Thyroid gland (tissue), 4 donors: Measurements from ENCODE around the gene KIRREL3. TPM values are rescaled to one million over a fixed set of nuclear protein-coding genes. Genes with fewer than 3 reads are reported as not detected.

Source experiments
- DNase-seq, 2 donors: peaks; one replicate each; pipeline ENCODE4 v3.0.0-alpha.2; 2019
- H3K27ac ChIP-seq, 3 donors: fragments of 200-600 bp; sonication (generic); 1 replicate in 2 of 3; 2 replicates in 1 of 3; pipeline ENCODE4 v1.5.1; 2016 to 2019; ENCODE audit warnings: mild to moderate bottlenecking in 1 of 3, moderate library complexity in 1 of 3
- H3K27me3 ChIP-seq: fragments of 200-600 bp; sonication (generic); one replicate; pipeline ENCODE4 v1.5.1; 2019
- H3K36me3 ChIP-seq, 2 donors: fragments of 200-600 bp; sonication (generic); one replicate each; pipeline ENCODE4 v1.5.1; 2016 to 2019
- H3K4me1 ChIP-seq, 2 donors: fragments of 200-600 bp; sonication (generic); one replicate each; pipeline ENCODE4 v1.5.1; 2017 to 2019
- H3K4me3 ChIP-seq, 3 donors: fragments of 200-600 bp; sonication (generic); replicated peaks in 1 of 3; 1 replicate in 2 of 3; 2 replicates in 1 of 3; pipeline ENCODE4 v1.5.1; 2016; ENCODE audit warnings: mild to moderate bottlenecking in 1 of 3
- H3K9me3 ChIP-seq: fragments of 200-600 bp; sonication (generic); one replicate; pipeline ENCODE4 v1.5.1; 2017
- POLR2A ChIP-seq, 2 donors: fragments of 450-650 bp; IDR thresholded peaks; one replicate each; pipeline ENCODE4 v1.6.1; 2017; ENCODE audit warnings: antibody characterized with exemption in 2 of 2, mild to moderate bottlenecking in 2 of 2, moderate library complexity in 1 of 2
- WGBS, 2 donors: methylation state at CpG; one replicate each; pipeline ENCODE4 v1.1.5; 2017; 5-methylcytosine and 5-hydroxymethylcytosine counted together
- intact Hi-C: fragments of 100-400 bp; cut with DNase I; formaldehyde crosslinking; loops from one replicate; pipeline ENCODE4 v1.15.1; 2023
- total RNA-seq, 4 donors: library from RNA; depleted of rRNA; stranded (reverse); fragments of >200 nt; gene quantifications; one replicate each; pipeline ENCODE4 v1.2.3, GENCODE V29; 2016
- TF ChIP-seq, protein P1 (sequence below), 6 experiments: fragments of 200-600 bp in 3 of 6; fragments of 450-650 bp in 3 of 6; sonication (generic) in 3 of 6; IDR thresholded peaks; one replicate each; pipeline ENCODE4 v1.5.1; 2016 to 2019; ENCODE audit warnings: antibody characterized with exemption in 6 of 6, mild to moderate bottlenecking in 2 of 6, inconsistent platforms in 1 of 6, moderate library complexity in 1 of 6

Gene KIRREL3
- total RNA-seq, 4 donors from 2014 or later, result 0.78 TPM; not detected in 3

DNA sequence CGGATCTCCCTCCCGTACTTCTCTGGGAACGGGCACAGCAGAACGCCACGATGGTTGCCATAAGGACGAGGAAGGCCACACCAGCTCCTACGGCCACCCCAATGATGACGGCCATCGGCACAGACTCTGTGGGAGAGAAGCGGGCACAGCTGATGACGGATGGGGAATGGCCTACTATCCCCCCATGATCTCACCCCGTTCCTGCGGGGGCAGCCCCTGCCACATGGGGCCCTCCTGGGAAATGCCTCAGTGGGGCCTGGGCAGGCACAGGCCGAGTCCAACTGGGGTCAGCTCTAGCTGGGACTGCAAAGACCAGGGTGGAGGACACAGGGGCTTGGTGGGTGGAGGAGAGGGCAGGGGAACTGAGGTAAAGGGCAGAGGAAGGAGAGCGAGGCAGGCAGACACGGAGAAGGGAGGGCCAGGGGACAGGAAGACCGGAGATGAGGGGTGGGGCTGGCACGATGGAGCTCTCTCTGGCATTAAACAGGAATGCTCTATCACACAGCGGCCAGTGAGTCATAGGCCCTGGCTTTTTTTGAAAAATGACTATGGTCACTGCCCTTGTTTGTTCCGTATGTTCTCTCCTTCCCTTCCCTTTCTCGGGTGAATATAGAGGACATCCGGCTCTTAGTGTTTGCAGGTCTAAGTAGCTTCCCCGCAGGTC lies 569.0 kb downstream of the KIRREL3 start:
- peak in 1 of 2 donors; percentile 11 for DNase-seq

DNA sequence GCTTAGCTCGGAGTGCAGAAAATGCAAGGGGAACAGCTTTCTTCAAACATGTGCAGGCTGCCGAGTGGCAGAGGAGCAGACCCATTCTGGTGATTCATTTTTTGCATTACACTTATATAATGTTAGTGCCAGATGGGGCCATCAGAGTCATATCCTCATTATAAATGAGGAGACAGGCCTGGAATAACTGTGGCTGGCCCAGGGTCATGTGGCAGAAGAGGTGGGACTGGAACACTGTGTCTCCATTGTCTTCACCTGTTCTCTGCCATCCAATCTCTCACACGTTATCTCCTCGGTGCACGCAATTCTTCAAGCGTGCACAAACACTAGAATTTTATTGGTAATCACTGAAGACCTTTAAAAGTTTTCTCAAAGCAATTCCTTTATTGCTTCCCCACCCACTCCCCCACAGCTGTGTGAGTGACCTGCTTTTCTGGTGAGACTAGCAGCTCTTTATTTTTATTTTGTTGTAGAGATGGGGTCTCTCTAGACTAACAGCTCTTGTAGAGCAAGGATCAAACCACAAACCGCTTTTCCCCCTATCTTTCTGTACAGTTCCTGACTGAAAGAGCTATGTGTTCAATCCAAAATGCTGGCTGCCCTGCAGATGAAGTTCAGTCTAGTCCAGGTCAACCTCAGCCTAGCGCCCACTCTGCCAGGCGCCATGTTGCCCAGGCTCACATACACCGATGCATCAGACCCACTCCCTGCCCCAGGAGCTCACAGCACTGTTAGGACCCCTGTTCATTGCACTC lies 569.8 kb downstream of the KIRREL3 start:
- no peak for TF ChIP-seq POLR2A (IDR thresholded peaks at IDR 0.05)
- TF ChIP-seq, protein P1, sequence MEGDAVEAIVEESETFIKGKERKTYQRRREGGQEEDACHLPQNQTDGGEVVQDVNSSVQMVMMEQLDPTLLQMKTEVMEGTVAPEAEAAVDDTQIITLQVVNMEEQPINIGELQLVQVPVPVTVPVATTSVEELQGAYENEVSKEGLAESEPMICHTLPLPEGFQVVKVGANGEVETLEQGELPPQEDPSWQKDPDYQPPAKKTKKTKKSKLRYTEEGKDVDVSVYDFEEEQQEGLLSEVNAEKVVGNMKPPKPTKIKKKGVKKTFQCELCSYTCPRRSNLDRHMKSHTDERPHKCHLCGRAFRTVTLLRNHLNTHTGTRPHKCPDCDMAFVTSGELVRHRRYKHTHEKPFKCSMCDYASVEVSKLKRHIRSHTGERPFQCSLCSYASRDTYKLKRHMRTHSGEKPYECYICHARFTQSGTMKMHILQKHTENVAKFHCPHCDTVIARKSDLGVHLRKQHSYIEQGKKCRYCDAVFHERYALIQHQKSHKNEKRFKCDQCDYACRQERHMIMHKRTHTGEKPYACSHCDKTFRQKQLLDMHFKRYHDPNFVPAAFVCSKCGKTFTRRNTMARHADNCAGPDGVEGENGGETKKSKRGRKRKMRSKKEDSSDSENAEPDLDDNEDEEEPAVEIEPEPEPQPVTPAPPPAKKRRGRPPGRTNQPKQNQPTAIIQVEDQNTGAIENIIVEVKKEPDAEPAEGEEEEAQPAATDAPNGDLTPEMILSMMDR (IDR thresholded peaks at IDR 0.05), result no peak
- no peak for DNase-seq
- intact Hi-C loops, result no loop called here
- no peaks in the 10 kb centered on the region for H3K36me3 ChIP-seq
- H3K4me3 ChIP-seq, result no peak overlapping the region
- no peaks in the 10 kb centered on the region for H3K27me3 ChIP-seq
- peak overlapping the region in 1 of 3 donors; percentile 63 for H3K27ac ChIP-seq
- H3K4me1 ChIP-seq, result peaks cover 0 to 8% of the 10 kb centered on the region in 2 donors
- 89 to 93% methylated on average over 10 of the region's 10 CpGs for WGBS, 2 donors
- no peaks in the 10 kb centered on the region for H3K9me3 ChIP-seq

More for the DNA sequence above, 569.0 kb downstream of the KIRREL3 start:
- Histone ChIP-seq H3K4me1 (peaks cover 0 to 8% of the 10 kb centered on the region in 2 donors), H3K9me3 (no peaks in the 10 kb centered on the region), H3K36me3 (no peaks in the 10 kb centered on the region), H3K27me3 (no peaks in the 10 kb centered on the region), H3K27ac (peak overlapping the region in 2 of 3 donors; percentile 38 to 63), H3K4me3 (no peak overlapping the region)
- 85 to 88% methylated on average over 23 of the region's 23 CpGs for WGBS, 2 donors
- TF ChIP-seq POLR2A (IDR thresholded peaks at IDR 0.05), result no peak
- intact Hi-C loops, result no loop called here

DNA sequence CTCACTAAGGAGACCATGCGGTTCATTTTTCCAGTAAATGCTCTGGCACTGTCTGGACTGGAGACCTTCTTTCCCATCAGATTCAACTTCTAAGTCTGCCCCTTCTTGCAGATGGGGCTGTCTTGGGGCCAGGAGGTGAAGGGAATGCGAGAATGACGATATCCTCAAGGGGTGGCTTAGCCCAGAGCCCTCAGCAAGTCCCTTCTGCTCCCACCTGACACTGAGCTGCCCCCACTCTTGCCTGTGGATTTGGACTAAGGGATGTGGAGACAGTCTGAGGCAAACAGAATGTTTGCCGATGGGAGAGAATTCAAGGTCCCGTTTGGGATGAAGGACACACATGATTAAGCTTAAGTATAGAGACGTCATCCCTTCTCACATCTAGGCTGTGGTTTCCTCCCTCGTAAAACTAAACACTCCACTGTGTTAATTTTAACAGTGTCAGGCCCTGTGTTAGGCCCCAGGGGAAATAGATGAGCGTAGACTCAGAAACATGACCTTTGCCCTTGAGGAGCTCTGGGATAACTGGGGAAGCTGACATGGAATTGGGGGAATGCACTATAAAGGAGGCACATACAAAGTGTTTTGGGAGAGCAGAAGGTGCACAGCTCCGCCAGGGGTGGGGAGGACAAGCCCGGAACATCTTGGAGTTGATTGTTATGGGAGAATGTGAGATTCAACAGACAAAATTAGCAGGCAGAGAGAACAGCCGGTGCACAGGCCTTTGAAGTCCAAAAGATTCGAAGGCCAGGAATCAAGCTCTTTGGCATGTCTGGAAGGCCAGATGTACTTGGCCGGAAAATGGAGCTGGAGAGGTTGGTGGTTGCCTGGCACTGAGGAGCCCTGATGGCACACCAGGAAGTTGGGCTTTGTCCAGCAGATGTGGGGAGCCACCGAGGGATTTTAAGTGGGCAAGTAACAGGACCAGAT lies 573.5 kb downstream of the KIRREL3 start:
- H3K27me3 ChIP-seq, result no peaks in the 10 kb centered on the region
- no peak for TF ChIP-seq POLR2A (IDR thresholded peaks at IDR 0.05)
- intact Hi-C loops, result no loop called here
- peaks cover 0 to 3% of the 10 kb centered on the region in 2 donors for H3K4me1 ChIP-seq
- no peak overlapping the region for H3K27ac ChIP-seq
- WGBS, 2 donors, result 73 to 78% methylated on average over 14 of the region's 14 CpGs
- no peaks in the 10 kb centered on the region for H3K36me3 ChIP-seq
- no peaks in the 10 kb centered on the region for H3K9me3 ChIP-seq
- no peak overlapping the region for H3K4me3 ChIP-seq
- DNase-seq, result no peak

DNA sequence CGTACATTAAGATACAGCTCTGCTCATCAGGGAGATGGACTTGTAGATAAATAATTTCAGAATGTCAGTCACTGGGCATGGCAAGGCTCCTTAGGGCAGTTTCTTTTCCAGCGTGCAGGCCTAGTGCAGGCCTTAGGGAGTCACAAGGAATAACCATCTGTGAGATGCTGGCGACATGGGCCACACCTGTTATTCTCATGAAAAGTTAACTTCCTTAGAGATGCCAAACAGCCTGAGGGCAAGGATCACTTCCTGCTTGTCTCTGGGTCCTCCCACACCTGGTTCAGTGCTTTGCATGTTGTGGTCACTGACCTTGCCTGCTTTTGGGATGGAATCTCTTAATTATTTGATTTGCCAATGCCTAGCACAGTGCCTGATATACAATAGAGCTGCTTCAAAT lies 574.5 kb downstream of the KIRREL3 start:
- TF ChIP-seq POLR2A (IDR thresholded peaks at IDR 0.05), result no peak
- TF ChIP-seq, protein P1 (IDR thresholded peaks at IDR 0.05), result no peak
- intact Hi-C loops, result no loop called here
- H3K36me3 ChIP-seq, result no peaks in the 10 kb centered on the region
- no peak for DNase-seq
- H3K27ac ChIP-seq, result no peak overlapping the region
- no peaks in the 10 kb centered on the region for H3K4me1 ChIP-seq
- no peaks in the 10 kb centered on the region for H3K9me3 ChIP-seq
- H3K4me3 ChIP-seq, result no peak overlapping the region
- H3K27me3 ChIP-seq, result no peaks in the 10 kb centered on the region
- 91 to 100% methylated on average over 3 of the region's 3 CpGs for WGBS, 2 donors

DNA sequence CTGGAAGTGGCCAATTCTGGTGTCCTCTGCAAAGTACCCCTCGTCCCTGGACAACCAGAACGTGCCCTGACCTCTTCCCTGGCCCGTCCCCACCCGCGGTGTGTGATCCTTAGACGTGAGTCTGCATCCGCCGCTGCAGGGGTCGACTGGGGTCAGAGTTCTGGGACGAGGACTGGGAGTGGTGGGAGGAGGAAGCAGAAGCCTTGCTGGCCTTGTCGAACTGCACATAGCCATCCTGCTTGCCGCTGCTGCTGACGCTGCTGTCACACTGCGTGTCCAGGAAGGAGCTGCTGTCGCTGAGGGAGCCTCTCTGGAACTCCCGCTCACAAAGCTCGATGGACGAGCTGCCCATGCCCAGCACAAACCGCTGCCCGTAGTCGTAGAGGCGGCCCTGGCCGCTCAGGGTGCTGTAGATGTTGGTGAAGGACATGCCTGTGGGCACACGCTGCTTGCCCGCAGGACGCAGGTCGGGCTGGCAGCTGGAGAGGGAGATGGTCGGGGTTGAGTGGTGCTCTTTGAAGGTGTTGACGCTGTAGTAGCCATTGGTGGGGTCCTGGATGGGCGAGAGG lies 576.0 kb downstream of the KIRREL3 start:
- Histone ChIP-seq H3K27me3 (no peaks in the 10 kb centered on the region), H3K4me1 (no peaks in the 10 kb centered on the region), H3K36me3 (no peaks in the 10 kb centered on the region), H3K9me3 (no peaks in the 10 kb centered on the region), H3K27ac (no peak overlapping the region), H3K4me3 (no peak overlapping the region)
- DNase-seq, result no peak
- 75 to 77% methylated on average over 30 of the region's 30 CpGs for WGBS, 2 donors
- TF ChIP-seq, protein P1 (IDR thresholded peaks at IDR 0.05), result no peak
- no peak for TF ChIP-seq POLR2A (IDR thresholded peaks at IDR 0.05)
- intact Hi-C loops, result no loop called here
